IMR-90 (cell line): ENCODE results near the gene FAM89B. TPM values are rescaled to one million over a fixed set of nuclear protein-coding genes. Genes with fewer than 3 reads are reported as not detected.

ENCODE experiments used
- ATAC-seq: fragments of 200-7000 bp; cut with Tn5 transposase; 2 replicates; pipeline ENCODE4 v1.9.1; 2020; ENCODE audit warnings: low read depth, mild to moderate bottlenecking, moderate library complexity
- BruUV-seq: library from RNA; stranded (reverse); fragments of 400-500 nt; replicated peaks from 2 replicates; lab custom pipeline; 2021; lab: Mats Ljungman, UMichigan
- CTCF ChIA-PET: fragments of 300-600 bp; formaldehyde crosslinking; extraction: SDS; loops from one replicate; lab custom pipeline; 2021; ENCODE audit warnings: antibody characterized with exemption; lab: Yijun Ruan, JAX
- POLR2A ChIA-PET: fragments of 300-600 bp; sonication (Branson Sonifier 250); formaldehyde crosslinking; loops from one replicate; lab custom pipeline; 2022; ENCODE audit warnings: antibody characterized with exemption; ENCODE audit not compliant: unreplicated experiment; lab: Charles Lee
- DNase-seq: peaks from one replicate; pipeline ENCODE4 v3.0.0; 2013
- H2AFZ ChIP-seq: replicated peaks from 2 replicates; pipeline ENCODE3; 2013; ENCODE audit warnings: low read length, mild to moderate bottlenecking; ENCODE audit not compliant: poor library complexity
- H2AK5ac ChIP-seq: 2 replicates; pipeline ENCODE4 v1.6.1; 2013; ENCODE audit warnings: low read depth, low read length, inconsistent platforms
- H2AK9ac ChIP-seq: replicated peaks from 2 replicates; pipeline ENCODE3; 2013; ENCODE audit warnings: mild to moderate bottlenecking, low read depth, low read length, moderate library complexity; ENCODE audit not compliant: poor library complexity
- H2BK120ac ChIP-seq: 2 replicates; pipeline ENCODE4 v1.6.1; 2013; ENCODE audit warnings: low read depth, low read length, inconsistent platforms
- H2BK15ac ChIP-seq: 3 replicates; pipeline ENCODE4 v1.6.1; 2013; ENCODE audit warnings: low read depth, low read length, inconsistent platforms
- H2BK20ac ChIP-seq: 2 replicates; pipeline ENCODE4 v1.6.1; 2013; ENCODE audit warnings: low read depth, mild to moderate bottlenecking, inconsistent platforms, low read length, moderate library complexity
- H2BK5ac ChIP-seq: 2 replicates; pipeline ENCODE4 v1.6.1; 2013; ENCODE audit warnings: mild to moderate bottlenecking, low read depth, low read length, inconsistent platforms; ENCODE audit not compliant: poor library complexity, severe bottlenecking
- H3K14ac ChIP-seq: replicated peaks from 2 replicates; pipeline ENCODE4 v1.6.1; 2013; ENCODE audit warnings: low read depth, low read length, inconsistent platforms
- H3K18ac ChIP-seq: 2 replicates; pipeline ENCODE4 v1.6.1; 2013; ENCODE audit warnings: low read depth, low read length, control low read depth
- H3K23ac ChIP-seq: 2 replicates; pipeline ENCODE4 v1.6.1; 2013; ENCODE audit warnings: low read depth, low read length, inconsistent platforms
- H3K27ac ChIP-seq: 2 replicates; pipeline ENCODE4 v1.5.1; 2013; ENCODE audit warnings: mild to moderate bottlenecking, control low read depth, low read length; ENCODE audit not compliant: insufficient read depth
- H3K27me3 ChIP-seq: 2 replicates; pipeline ENCODE4 v1.6.1; 2013; ENCODE audit warnings: low read length; ENCODE audit not compliant: control insufficient read depth, insufficient read depth
- H3K36me3 ChIP-seq: 2 replicates; pipeline ENCODE4 v1.6.1; 2013; ENCODE audit warnings: low read length, mixed read lengths; ENCODE audit not compliant: control insufficient read depth, insufficient read depth
- H3K4ac ChIP-seq: 2 replicates; pipeline ENCODE4 v1.6.1; 2013; ENCODE audit warnings: low read depth, low read length, inconsistent platforms
- H3K4me1 ChIP-seq: 2 replicates; pipeline ENCODE4 v1.6.1; 2013; ENCODE audit warnings: low read length, mixed read lengths; ENCODE audit not compliant: control insufficient read depth, insufficient read depth
- H3K4me2 ChIP-seq: 2 replicates; pipeline ENCODE4 v1.6.1; 2013; ENCODE audit warnings: low read depth, mild to moderate bottlenecking, control low read depth, low read length, moderate library complexity
- H3K4me3 ChIP-seq: 2 replicates; pipeline ENCODE4 v1.5.1; 2013; ENCODE audit warnings: low read depth, mild to moderate bottlenecking, control low read depth, low read length, moderate library complexity; ENCODE audit not compliant: insufficient read depth
- H3K56ac ChIP-seq: 2 replicates; pipeline ENCODE4 v1.6.1; 2013; ENCODE audit warnings: low read length, inconsistent platforms; ENCODE audit not compliant: insufficient read depth; ENCODE audit errors: extremely low read depth
- H3K79me1 ChIP-seq, 2 experiments: 2 replicates each; pipeline ENCODE4 v1.6.1; 2013; ENCODE audit warnings: low read length in 2 of 2, inconsistent platforms in 1 of 2, low read depth in 1 of 2
- H3K9ac ChIP-seq: 2 replicates; pipeline ENCODE4 v1.6.1; 2013; ENCODE audit warnings: low read depth, low read length, control low read depth
- H3K9me1 ChIP-seq: 2 replicates; pipeline ENCODE4 v1.6.1; 2013; ENCODE audit warnings: low read length, inconsistent platforms; ENCODE audit not compliant: insufficient read depth
- H3K9me3 ChIP-seq: 2 replicates; pipeline ENCODE4 v1.6.1; 2013; ENCODE audit warnings: low read length; ENCODE audit not compliant: control insufficient read depth, insufficient read depth
- H4K20me1 ChIP-seq: 2 replicates; pipeline ENCODE4 v1.6.1; 2013; ENCODE audit warnings: low read length, inconsistent platforms; ENCODE audit not compliant: insufficient read depth
- H4K5ac ChIP-seq: 2 replicates; pipeline ENCODE4 v1.6.1; 2013; ENCODE audit warnings: mild to moderate bottlenecking, low read depth, low read length, control low read depth
- H4K8ac ChIP-seq, 2 experiments: 2 replicates each; pipeline ENCODE4 v1.6.1; 2013; ENCODE audit warnings: low read depth in 2 of 2, low read length in 2 of 2, control low read depth in 1 of 2, inconsistent platforms in 1 of 2
- H4K91ac ChIP-seq: 2 replicates; pipeline ENCODE4 v1.6.1; 2013; ENCODE audit warnings: low read depth, low read length, inconsistent platforms; ENCODE audit not compliant: insufficient read depth
- BHLHE40 ChIP-seq: fragments of 150-350 bp; IDR thresholded peaks from 2 replicates; pipeline ENCODE4 v1.6.1; 2016; ENCODE audit warnings: mild to moderate bottlenecking, low read depth, low read length
- CHD1 ChIP-seq: IDR thresholded peaks from 2 replicates; pipeline ENCODE4 v1.6.1; 2012; ENCODE audit warnings: low read depth, low read length, improper control_type of control experiment
- CTCF ChIP-seq: conservative IDR thresholded peaks from 2 replicates; pipeline ENCODE4 v1.5.1; 2012; ENCODE audit warnings: mild to moderate bottlenecking, low read depth, low read length, improper control_type of control experiment
- MAZ ChIP-seq: IDR thresholded peaks from 2 replicates; pipeline ENCODE4 v1.6.1; 2012; ENCODE audit warnings: low read depth, mild to moderate bottlenecking, low read length, improper control_type of control experiment, moderate library complexity, borderline replicate concordance
- RAD21 ChIP-seq: IDR thresholded peaks from 2 replicates; pipeline ENCODE4 v1.6.1; 2012; ENCODE audit warnings: low read length, improper control_type of control experiment
- WGBS, 2 experiments: methylation state at CpG; one replicate each; pipeline versions ENCODE4 v1.1.5 to v1.1.7; 2013; ENCODE audit warnings: missing lambda C conversion rate in 2 of 2; ENCODE audit not compliant: insufficient read length in 1 of 2; ENCODE audit errors: extremely low coverage in 2 of 2; 5-methylcytosine and 5-hydroxymethylcytosine counted together
- dilution Hi-C: fragments of 300-500 bp; cut with HindIII; formaldehyde crosslinking; loops from one replicate; pipeline ENCODE4 v1.14.3; 2018; ENCODE audit warnings: low sequenced_read_pairs; ENCODE audit not compliant: unreplicated experiment
- in situ Hi-C: fragments of 300-500 bp; cut with MboI; formaldehyde crosslinking; loops from 3 replicates; pipeline ENCODE4 v1.14.3; 2019; ENCODE audit warnings: low sequenced_read_pairs, inconsistent platforms, mixed read lengths
- intact Hi-C: fragments of 100-400 bp; cut with micrococcal nuclease; formaldehyde crosslinking; loops from 2 replicates; pipeline ENCODE4 v1.10.0; 2022
- polyA plus RNA-seq, 3 experiments: library from polyadenylated mRNA; depleted of rRNA; stranded (reverse); fragments of >200 nt; gene quantifications; 2 replicates each; pipeline ENCODE4 v1.2.3, GENCODE V29; 2012; ENCODE audit warnings: low replicate concordance in 1 of 3
- total RNA-seq: library from RNA; depleted of rRNA; stranded (reverse); fragments of >200 nt; gene quantifications from 2 replicates; pipeline ENCODE4 v1.2.3, GENCODE V29; 2012

FAM89B gene
- total and polyA plus RNA-seq, 2 of the 4 experiments (the other 2 are of a cell fraction), result 12.0 to 65.5 TPM

GRCh38 chr11:65618763-65619162, 46.4 kb downstream of the FAM89B start (continued):
- TF ChIP-seq CTCF, result no peak
- no peak for TF ChIP-seq RAD21
- no peak for TF ChIP-seq CHD1

DNA sequence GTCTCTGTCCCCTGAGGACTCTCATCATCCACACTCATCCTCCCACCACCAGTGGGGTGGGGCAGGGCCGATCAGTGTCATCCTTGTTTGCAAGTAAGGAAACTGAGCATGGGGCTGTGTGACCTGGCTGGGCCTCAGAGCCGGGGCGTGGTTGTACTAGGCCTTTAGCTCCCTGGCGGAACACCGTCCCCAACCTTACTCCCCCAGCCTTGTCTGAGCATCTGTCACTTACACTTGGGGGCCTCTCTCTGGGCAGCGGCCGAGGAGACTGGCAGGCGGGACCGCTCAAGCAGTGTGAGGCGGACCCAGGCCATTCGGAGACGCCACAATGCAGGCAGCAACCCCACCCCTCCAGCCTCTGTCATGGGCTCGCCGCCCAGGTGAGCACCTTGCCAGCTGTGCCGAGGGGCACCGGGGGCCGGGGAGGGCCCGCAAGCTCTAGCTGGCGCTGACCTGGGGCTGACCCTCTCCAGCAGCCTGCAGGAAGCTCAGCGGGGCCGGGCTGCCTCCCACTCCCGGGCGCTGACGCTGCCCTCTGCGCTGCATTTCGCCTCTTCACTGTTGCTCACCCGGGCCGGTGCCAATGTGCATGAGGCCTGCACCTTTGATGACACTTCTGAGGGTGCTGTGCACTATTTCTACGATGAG, 47.1 kb downstream of the FAM89B start:
- no peak overlapping the region for H2AK5ac ChIP-seq
- ATAC-seq, result no peak
- no peak overlapping the region for H3K4me3 ChIP-seq
- DNase-seq, result no peak
- H3K27ac ChIP-seq, result no peak overlapping the region
- H2BK20ac ChIP-seq, result no peak overlapping the region
- peaks cover 21% of the 10 kb centered on the region for H4K20me1 ChIP-seq
- peaks cover 17 to 40% of the 10 kb centered on the region in 2 experiments for H3K79me1 ChIP-seq
- CTCF ChIA-PET, result no interaction called here
- in situ Hi-C loops, result no loop called here
- H2BK120ac ChIP-seq, result no peak overlapping the region
- no peak overlapping the region for H3K14ac ChIP-seq
- H4K5ac ChIP-seq, result no peak overlapping the region
- dilution Hi-C loops, result no loop called here
- TF ChIP-seq CHD1 (no peak), BHLHE40 (no peak), MAZ (no peak)
- no peak overlapping the region for H2BK5ac ChIP-seq
- H3K9me3 ChIP-seq, result no peaks in the 10 kb centered on the region
- H2AK9ac ChIP-seq, result no peak overlapping the region
- H2BK15ac ChIP-seq, result no peak overlapping the region
- peaks cover 57% of the 10 kb centered on the region for H3K36me3 ChIP-seq
- POLR2A ChIA-PET, result no interaction called here
- intact Hi-C loops, result no loop called here
- no peak overlapping the region for H3K4me2 ChIP-seq
- peaks cover 3% of the 10 kb centered on the region; the same call in 1 of the 2 replicates for H3K4me1 ChIP-seq
- no peaks in the 10 kb centered on the region for H3K27me3 ChIP-seq
- H3K18ac ChIP-seq, result no peak overlapping the region
- H3K56ac ChIP-seq, result no peak overlapping the region
- H2AFZ ChIP-seq, result peak overlapping the region; percentile 1
- no peak overlapping the region for H4K91ac ChIP-seq
- WGBS, 2 experiments, result 97% methylated on average over 10 of the region's 29 CpGs; no CpG with 5 or more reads in 1 of the 2 experiments
- H3K4ac ChIP-seq, result no peak overlapping the region
- no peaks in the 10 kb centered on the region for H3K9me1 ChIP-seq
- H4K8ac ChIP-seq, result no peak overlapping the region
- H3K9ac ChIP-seq, result no peak overlapping the region
- H3K23ac ChIP-seq, result no peak overlapping the region
- no TSS peak for BruUV-seq
